H1 (cell line): ENCODE results near the gene DDR2. TPM values are rescaled to one million over a fixed set of nuclear protein-coding genes. Genes with fewer than 3 reads are reported as not detected.

Experiments used
- CTCF ChIA-PET: fragments of 300-600 bp; sonication (Branson Sonifier 250); formaldehyde crosslinking; loops from one replicate; lab custom pipeline; 2021; ENCODE audit not compliant: partially characterized antibody; lab: Charles Lee
- POLR2A ChIA-PET: fragments of 300-600 bp; sonication (Branson Sonifier 250); formaldehyde crosslinking; loops from one replicate; lab custom pipeline; 2021; ENCODE audit warnings: inconsistent platforms; ENCODE audit not compliant: partially characterized antibody; lab: Charles Lee
- DNase-seq, 2 experiments: peaks; one replicate each; pipeline versions ENCODE4 v3.0.0 to v3.0.0-alpha.2; 2010 to 2022; ENCODE audit warnings: low spot score in 2 of 2, low read depth in 1 of 2, mixed read lengths in 1 of 2
- FAIRE-seq: peaks from 2 replicates; lab custom pipeline; 2011; peaks lifted over from hg19 to GRCh38; lab: Jason Lieb, UNC
- H2AFZ ChIP-seq: 2 replicates; pipeline ENCODE4 v1.8.1; 2012; ENCODE audit warnings: low read length, inconsistent platforms
- H2AK5ac ChIP-seq: 2 replicates; pipeline ENCODE4 v1.6.1; 2013; ENCODE audit warnings: low read depth, low read length
- H2BK120ac ChIP-seq: replicated peaks from 2 replicates; pipeline ENCODE3; 2013; ENCODE audit warnings: low read depth, low read length, inconsistent platforms
- H2BK12ac ChIP-seq: 2 replicates; pipeline ENCODE4 v1.6.1; 2013; ENCODE audit warnings: low read depth, low read length
- H2BK15ac ChIP-seq: 2 replicates; pipeline ENCODE4 v1.6.1; 2013; ENCODE audit warnings: low read length
- H2BK20ac ChIP-seq: 2 replicates; pipeline ENCODE4 v1.6.1; 2013; ENCODE audit warnings: low read length
- H2BK5ac ChIP-seq: 2 replicates; pipeline ENCODE4 v1.6.1; 2013; ENCODE audit warnings: low read depth, low read length
- H3K14ac ChIP-seq: 2 replicates; pipeline ENCODE4 v1.6.1; 2013; ENCODE audit warnings: inconsistent platforms; ENCODE audit not compliant: insufficient read length
- H3K18ac ChIP-seq: 2 replicates; pipeline ENCODE4 v1.6.1; 2013; ENCODE audit warnings: low read length; ENCODE audit errors: extremely low read depth
- H3K23ac ChIP-seq: 2 replicates; pipeline ENCODE4 v1.6.1; 2013; ENCODE audit warnings: inconsistent platforms; ENCODE audit not compliant: insufficient read length
- H3K23me2 ChIP-seq: 2 replicates; pipeline ENCODE4 v1.6.1; 2013; ENCODE audit warnings: low read depth, low read length
- H3K27ac ChIP-seq: 2 replicates; pipeline ENCODE4 v1.6.1; 2011; ENCODE audit warnings: low read depth, low read length, inconsistent platforms
- H3K27me3 ChIP-seq, 4 experiments: replicated peaks in 1 of 4; 1 replicate in 1 of 4; 2 replicates in 3 of 4; pipeline versions ENCODE4 v1.6.1 to v1.8.1; 2011 to 2013; ENCODE audit warnings: low read length in 3 of 4, mild to moderate bottlenecking in 3 of 4, inconsistent platforms in 2 of 4, mixed read lengths in 2 of 4, moderate library complexity in 1 of 4; ENCODE audit not compliant: control insufficient read depth in 3 of 4, insufficient read depth in 3 of 4; ENCODE audit errors: extremely low read depth in 1 of 4
- H3K36me3 ChIP-seq, 4 experiments: 2 replicates each; pipeline versions ENCODE4 v1.6.1 to v1.8.1; 2011 to 2013; ENCODE audit warnings: mild to moderate bottlenecking in 4 of 4, low read length in 3 of 4, moderate library complexity in 2 of 4, control low read depth in 1 of 4, inconsistent platforms in 1 of 4; ENCODE audit not compliant: insufficient read depth in 4 of 4, control insufficient read depth in 2 of 4
- H3K4ac ChIP-seq: replicated peaks from 2 replicates; pipeline ENCODE3; 2013; ENCODE audit warnings: low read length, low read depth, mixed read lengths, inconsistent platforms; ENCODE audit not compliant: insufficient read length
- H3K4me1 ChIP-seq, 4 experiments: replicated peaks in 1 of 4; 1 replicate in 1 of 4; 2 replicates in 3 of 4; pipeline versions ENCODE4 v1.6.1 to v1.8.1; 2011 to 2013; ENCODE audit warnings: low read length in 3 of 4, inconsistent platforms in 2 of 4, mixed read lengths in 1 of 4; ENCODE audit not compliant: insufficient read depth in 4 of 4, control insufficient read depth in 3 of 4
- H3K4me2 ChIP-seq, 2 experiments: 2 replicates each; pipeline versions ENCODE4 v1.6.1 to v1.8.1; 2011 to 2013; ENCODE audit warnings: low read depth in 2 of 2, low read length in 2 of 2, control low read depth in 1 of 2, inconsistent platforms in 1 of 2, mild to moderate bottlenecking in 1 of 2; ENCODE audit not compliant: insufficient read depth in 1 of 2
- H3K4me3 ChIP-seq, 4 experiments: fragments of 200-600, 300-600 bp in 1 of 4; sonication (generic), shearing (Covaris generic), sonication (Bioruptor Twin) in 1 of 4; 2 replicates each; pipeline versions ENCODE4 v1.5.1 to v1.8.1; 2011 to 2016; ENCODE audit warnings: low read length in 4 of 4, low read depth in 3 of 4, control low read depth in 2 of 4, inconsistent platforms in 2 of 4, mild to moderate bottlenecking in 2 of 4, mixed read lengths in 1 of 4, moderate library complexity in 1 of 4; ENCODE audit not compliant: insufficient read depth in 2 of 4; ENCODE audit errors: extremely low read depth in 1 of 4
- H3K56ac ChIP-seq: replicated peaks from 2 replicates; pipeline ENCODE3; 2013; ENCODE audit warnings: low read depth, mild to moderate bottlenecking, mixed read lengths, low read length, inconsistent platforms; ENCODE audit not compliant: insufficient read length
- H3K79me1 ChIP-seq: 2 replicates; pipeline ENCODE4 v1.6.1; 2013; ENCODE audit warnings: low read depth, low read length, control low read depth
- H3K79me2 ChIP-seq, 2 experiments: 2 replicates each; pipeline versions ENCODE4 v1.6.1 to v1.8.1; 2012 to 2013; ENCODE audit warnings: low read length in 2 of 2, mild to moderate bottlenecking in 2 of 2, inconsistent platforms in 1 of 2; ENCODE audit not compliant: insufficient read depth in 2 of 2, control insufficient read depth in 1 of 2
- H3K9ac ChIP-seq, 4 experiments: replicated peaks in 1 of 4; 1 replicate in 1 of 4; 2 replicates in 3 of 4; pipeline versions ENCODE4 v1.6.1 to v1.8.1; 2011 to 2013; ENCODE audit warnings: low read depth in 3 of 4, low read length in 3 of 4, control low read depth in 2 of 4, mild to moderate bottlenecking in 2 of 4, moderate library complexity in 2 of 4, inconsistent platforms in 1 of 4; ENCODE audit errors: extremely low read depth in 1 of 4
- H3K9me3 ChIP-seq, 2 experiments: 2 replicates each; pipeline versions ENCODE4 v1.6.1 to v1.8.1; 2012 to 2013; ENCODE audit warnings: mild to moderate bottlenecking in 2 of 2, moderate library complexity in 2 of 2, control low read depth in 1 of 2, inconsistent platforms in 1 of 2, low read depth in 1 of 2, low read length in 1 of 2, mixed read lengths in 1 of 2; ENCODE audit not compliant: insufficient read depth in 2 of 2
- H4K20me1 ChIP-seq, 2 experiments: replicated peaks in 1 of 2; 2 replicates each; pipeline versions ENCODE3 to v1.8.1; 2011 to 2013; ENCODE audit warnings: inconsistent platforms in 2 of 2, low read length in 2 of 2, mild to moderate bottlenecking in 1 of 2; ENCODE audit not compliant: insufficient read depth in 2 of 2, control insufficient read depth in 1 of 2
- H4K5ac ChIP-seq: 2 replicates; pipeline ENCODE4 v1.6.1; 2013; ENCODE audit warnings: low read length, low read depth, mixed read lengths, inconsistent platforms; ENCODE audit not compliant: insufficient read length
- H4K8ac ChIP-seq: 2 replicates; pipeline ENCODE4 v1.8.0; 2013; ENCODE audit warnings: mild to moderate bottlenecking, moderate library complexity, low read length, inconsistent platforms; ENCODE audit not compliant: insufficient read depth; ENCODE audit errors: extremely low read depth
- H4K91ac ChIP-seq: replicated peaks from 2 replicates; pipeline ENCODE3; 2013; ENCODE audit warnings: low read length, mixed read lengths, inconsistent platforms; ENCODE audit not compliant: insufficient read length
- WGBS, 2 experiments: shearing (Covaris generic) in 1 of 2; methylation state at CpG; one replicate each; pipeline versions ENCODE4 v1.1.6 to v1.1.7; 2013 to 2015; ENCODE audit warnings: low lambda C conversion rate in 2 of 2, mixed read lengths in 2 of 2, inconsistent platforms in 1 of 2, low coverage in 1 of 2, missing lambda C conversion rate in 1 of 2; ENCODE audit not compliant: insufficient replicate concordance in 2 of 2, insufficient coverage in 1 of 2, insufficient read length in 1 of 2; ENCODE audit errors: extremely low coverage in 1 of 2, missing lambda C conversion rate in 1 of 2; 5-methylcytosine and 5-hydroxymethylcytosine counted together
- polyA plus RNA-seq, 7 experiments: library from polyadenylated mRNA; depleted of rRNA in 3 of 7; stranded (reverse) in 5 of 7; unstranded in 2 of 7; fragments of >200 nt in 5 of 7; fragments of 200-250 nt in 2 of 7; gene quantifications; 1 replicate in 5 of 7; 2 replicates in 1 of 7; 4 replicates in 1 of 7; pipeline versions ENCODE4 v1.2.1 to v1.2.3, GENCODE V29; 2011 to 2013; ENCODE audit warnings: missing spikeins in 2 of 7, mixed read lengths in 2 of 7
- total RNA-seq: library from RNA; stranded (reverse); fragmentation: NEBNext Ultra II Directional; extraction: Animal tissue kit (Norgen Biotek cat#: 25700); gene quantifications from 2 replicates; pipeline ENCODE4 v1.2.1, GENCODE V29; 2021

Gene DDR2
- total and polyA plus RNA-seq, 2 of the 8 experiments (the other 6 are each of a cell fraction or from before 2014, with no cell fraction given) = 1.00 to 2.1 TPM

GRCh38 chr1:162694911-162695310, 62.6 kb downstream of the DDR2 start:
- Histone ChIP-seq H4K5ac (no peak overlapping the region), H3K4me2 (no peak overlapping the region), H3K36me3 (no peaks in the 10 kb centered on the region), H2BK5ac (no peak overlapping the region), H2AK5ac (no peak overlapping the region), H3K27ac (no peak overlapping the region), H2BK120ac (no peak overlapping the region), H3K4ac (no peak overlapping the region), H3K4me1 (peaks cover 1 to 18% (median 11%) of the 10 kb centered on the region in 4 experiments; a peak in 6 of 7 replicates), H3K18ac (no peak overlapping the region), H3K23ac (no peak overlapping the region), H3K23me2 (no peaks in the 10 kb centered on the region), H3K9me3 (no peaks in the 10 kb centered on the region), H4K20me1 (no peaks in the 10 kb centered on the region), H3K14ac (no peak overlapping the region), H3K4me3 (no peak overlapping the region), H2BK15ac (no peak overlapping the region), H2BK20ac (no peak overlapping the region), H3K27me3 (no peaks in the 10 kb centered on the region; a peak in 1 of 7 replicates), H2BK12ac (no peak overlapping the region), H4K91ac (no peak overlapping the region), H3K79me2 (no peaks in the 10 kb centered on the region), H3K79me1 (no peaks in the 10 kb centered on the region), H4K8ac (no peak overlapping the region), H2AFZ (no peak overlapping the region), H3K9ac (no peak overlapping the region), H3K56ac (no peak overlapping the region)
- DNase-seq (no peak), FAIRE-seq (no peak)
- 86% methylated on average over 4 of the region's 4 CpGs; no CpG with 5 or more reads in 1 of the 2 experiments for whole genome bisulfite sequencing, 2 experiments
- CTCF ChIA-PET = interaction anchor here (0.7 to 5.2 kb wide), 3 partner anchors 17 to 81 kb away, joined by 3 to 19 read pairs (median 5); no protein-coding TSS in a partner anchor
- POLR2A ChIA-PET = interaction anchor here (3.0 kb wide), 1 partner anchor 63 kb away, joined by 7 read pairs; the partner anchor contains the start of gene DDR2
